Right renal cortex interstitium (tissue), 3 donors: ENCODE data around the gene STXBP1. TPM values are rescaled to one million over a fixed set of nuclear protein-coding genes. Genes with fewer than 3 reads are reported as not detected.
A peak's percentile ranks its signal among the peaks of the same experiment; 100 is the strongest.

Source experiments
- DNase-seq, 3 donors: peaks; one replicate each; pipeline ENCODE4 v3.0.0-alpha.2; 2013; ENCODE audit warnings: low read depth in 3 of 3, low spot score in 2 of 3
- polyA plus RNA-seq, 3 donors: library from polyadenylated mRNA; unstranded; fragments of 120-200 nt; gene quantifications; one replicate each; pipeline ENCODE4 v1.2.1, GENCODE V29; 2013; ENCODE audit not compliant: insufficient read length in 3 of 3

The STXBP1 gene
- polyA plus RNA-seq, 3 donors: 23.4 to 29.9 (median 26.3) TPM

- DNase-seq: no peak
These were observed 72.5 kb downstream of the STXBP1 start for GRCh38 chr9:127684576-127684975.

GRCh38 chr9:127686461-127687393 is 74.7 kb downstream of the STXBP1 start:
- no peak for DNase-seq

- no peak for DNase-seq
These were observed 77.4 kb downstream of the STXBP1 start for GRCh38 chr9:127689329-127690000.

- no peak for DNase-seq
These were observed 78.7 kb downstream of the STXBP1 start for GRCh38 chr9:127690735-127691134.

GRCh38 chr9:127692071-127692470 is 80.0 kb downstream of the STXBP1 start:
- no peak for DNase-seq

DNA sequence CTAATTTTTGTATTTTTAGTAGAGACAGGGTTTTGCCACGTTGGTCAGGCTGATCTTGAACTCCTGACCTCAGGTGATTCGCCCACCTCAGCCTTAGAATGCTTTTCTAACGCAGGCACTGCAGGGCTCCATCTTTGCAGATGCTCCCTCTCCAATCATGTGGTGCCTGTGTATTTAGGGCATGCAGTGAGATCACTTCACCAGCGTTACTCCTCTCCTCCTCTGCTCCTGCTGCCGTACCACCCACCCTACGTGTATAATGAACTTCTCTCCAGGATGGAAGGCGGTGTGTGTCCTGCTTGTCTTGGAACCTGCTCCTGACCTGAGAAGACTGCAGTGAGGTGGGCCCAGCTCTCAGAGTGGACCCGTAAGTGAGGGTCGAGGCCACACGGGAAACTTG is 81.1 kb downstream of the STXBP1 start:
- no peak for DNase-seq

GRCh38 chr9:127693697-127694096 is 81.6 kb downstream of the STXBP1 start:
- DNase-seq: no peak

DNA sequence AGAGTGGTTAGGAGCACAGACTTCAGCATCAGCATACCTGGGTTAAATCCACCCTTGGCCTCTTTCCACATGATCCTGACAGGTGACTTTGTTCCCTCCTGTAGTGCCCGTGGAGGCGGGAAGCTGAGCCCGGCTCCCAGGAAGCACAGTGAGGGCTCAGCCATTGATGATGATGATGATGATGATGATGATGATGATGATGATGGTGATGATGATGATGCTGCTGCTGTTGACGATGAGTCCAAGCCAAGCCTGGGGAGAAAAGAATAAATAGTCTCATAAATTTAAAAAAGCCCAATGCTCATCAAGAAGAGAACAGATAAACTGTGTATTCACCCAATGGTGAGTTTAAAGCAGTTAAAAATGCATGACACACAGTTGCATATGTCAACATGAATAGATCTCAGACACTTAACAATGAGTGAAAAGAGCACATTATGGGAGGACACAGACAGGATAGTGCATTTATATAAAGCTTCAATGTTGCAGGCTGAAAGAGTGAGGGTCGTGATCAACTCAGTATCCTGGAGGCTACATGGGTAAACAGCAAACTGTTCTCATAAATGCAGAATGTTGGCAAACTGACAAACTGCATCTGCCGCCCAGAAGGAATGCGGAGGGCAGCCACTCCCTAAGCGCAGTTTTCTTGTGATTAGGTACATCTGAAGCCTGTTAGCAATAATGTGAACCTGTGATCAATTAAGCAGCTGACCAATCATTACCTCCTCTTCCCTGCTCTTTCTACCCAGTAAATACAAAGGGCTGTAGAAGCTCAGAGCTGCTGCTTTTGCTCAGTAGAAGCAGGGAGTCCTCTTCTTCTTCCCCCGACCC is 83.0 kb downstream of the STXBP1 start:
- DNase-seq: no peak

GRCh38 chr9:127697575-127697974 is 85.5 kb downstream of the STXBP1 start:
- no peak for DNase-seq

DNA sequence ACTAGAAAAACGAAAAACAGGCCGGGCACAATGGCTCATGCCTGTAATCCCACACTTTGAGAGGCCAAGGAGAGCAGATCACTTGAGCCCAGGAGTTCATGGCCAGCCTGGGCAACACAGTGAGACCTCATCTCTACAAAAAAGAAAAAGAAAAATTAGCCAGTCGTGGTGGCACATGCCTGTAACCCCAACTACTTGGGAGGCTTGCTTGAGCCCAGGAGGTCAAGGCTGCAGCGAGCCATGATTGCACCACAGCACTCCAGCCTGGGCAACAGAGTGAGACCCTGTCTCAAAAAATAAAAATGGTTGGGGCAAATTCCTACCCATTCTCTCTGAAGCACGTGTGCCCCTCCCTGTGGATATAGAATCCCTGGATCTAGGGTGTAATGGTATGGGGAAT is 86.3 kb downstream of the STXBP1 start:
- DNase-seq: no peak

DNA sequence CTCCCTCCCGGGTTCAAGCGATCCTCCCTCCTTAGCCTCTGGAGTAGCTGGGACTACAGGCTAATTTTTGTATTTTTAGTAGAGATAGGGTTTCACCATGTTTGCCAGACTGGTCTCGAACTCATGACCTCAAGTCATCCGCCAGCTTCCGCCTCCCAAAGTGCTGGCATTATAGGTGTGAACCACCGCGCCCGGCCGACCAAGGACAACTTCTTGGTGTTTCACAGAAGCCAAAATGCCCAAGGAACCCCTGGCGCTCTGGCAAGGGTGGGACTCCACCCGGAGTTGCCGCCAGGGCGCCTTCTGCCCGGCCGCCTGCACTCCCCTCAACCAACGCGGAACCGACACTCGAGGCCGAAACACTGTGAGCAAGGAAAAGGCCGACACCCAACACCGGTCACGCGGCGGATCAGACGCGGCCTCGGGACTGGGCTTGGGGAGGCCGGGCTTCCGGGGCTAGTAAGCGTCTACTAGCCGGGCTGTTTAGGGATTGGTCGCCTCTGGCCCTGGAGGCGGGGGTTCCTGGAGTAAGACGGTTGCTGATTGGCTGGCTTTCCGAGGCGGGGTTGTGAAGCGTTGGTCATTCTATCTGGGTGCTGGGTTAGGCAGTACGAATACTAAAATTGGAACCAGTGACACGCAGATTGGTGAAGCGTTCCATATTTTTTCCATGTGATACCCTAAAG is 87.1 kb downstream of the STXBP1 start:
- DNase-seq: peak; percentile 86 to 92 (median 89)

DNA sequence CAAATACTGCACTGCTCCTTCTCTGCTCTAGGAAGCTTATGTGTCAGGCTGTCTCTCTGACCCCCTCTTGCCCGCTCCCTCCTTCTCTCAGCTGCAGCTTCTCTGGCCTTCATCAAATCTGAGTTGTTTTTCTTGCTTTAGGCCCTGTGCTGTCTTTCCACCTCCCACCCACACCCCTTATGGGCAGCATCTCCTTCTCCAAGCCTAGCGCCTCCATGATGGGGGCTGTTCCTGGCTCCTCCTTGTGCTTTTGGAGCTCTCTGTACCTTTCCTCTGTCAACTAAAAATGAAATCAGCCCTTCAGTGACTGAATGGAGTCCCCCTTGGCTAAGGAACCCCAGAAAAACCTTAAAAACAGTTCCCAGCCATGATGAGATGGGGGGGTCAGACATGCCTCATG is 88.1 kb downstream of the STXBP1 start:
- DNase-seq: no peak

DNA sequence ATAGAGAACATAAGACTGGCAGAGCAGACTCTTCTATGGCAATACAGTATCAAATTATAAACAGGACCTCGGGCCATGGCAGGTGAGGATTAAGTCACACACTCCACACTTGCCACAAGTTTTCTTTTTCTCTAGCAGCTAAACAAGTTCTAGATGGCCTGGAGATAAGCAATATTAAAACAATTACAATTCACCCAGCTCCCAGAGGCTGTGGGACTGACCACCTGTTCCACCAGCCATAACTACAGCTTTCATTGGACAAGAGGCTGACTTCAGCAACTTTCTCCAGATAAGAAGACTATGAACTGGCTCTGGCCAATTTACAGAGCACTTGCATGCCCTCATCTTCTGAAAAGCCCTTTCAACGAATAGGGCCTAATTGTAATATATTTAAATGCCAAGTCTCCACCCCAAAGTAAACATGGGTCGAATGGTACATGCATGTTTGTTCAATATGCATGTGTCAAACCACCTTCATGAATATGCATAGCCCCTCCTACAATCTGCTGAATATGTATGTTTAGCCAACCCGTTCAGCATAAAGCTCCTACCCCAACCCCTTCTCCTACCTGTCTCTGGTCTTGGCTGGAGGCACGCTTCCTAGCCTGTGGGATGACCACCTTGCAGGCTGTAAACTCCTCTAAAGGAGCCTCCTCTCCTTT is 88.6 kb downstream of the STXBP1 start:
- no peak for DNase-seq

DNA sequence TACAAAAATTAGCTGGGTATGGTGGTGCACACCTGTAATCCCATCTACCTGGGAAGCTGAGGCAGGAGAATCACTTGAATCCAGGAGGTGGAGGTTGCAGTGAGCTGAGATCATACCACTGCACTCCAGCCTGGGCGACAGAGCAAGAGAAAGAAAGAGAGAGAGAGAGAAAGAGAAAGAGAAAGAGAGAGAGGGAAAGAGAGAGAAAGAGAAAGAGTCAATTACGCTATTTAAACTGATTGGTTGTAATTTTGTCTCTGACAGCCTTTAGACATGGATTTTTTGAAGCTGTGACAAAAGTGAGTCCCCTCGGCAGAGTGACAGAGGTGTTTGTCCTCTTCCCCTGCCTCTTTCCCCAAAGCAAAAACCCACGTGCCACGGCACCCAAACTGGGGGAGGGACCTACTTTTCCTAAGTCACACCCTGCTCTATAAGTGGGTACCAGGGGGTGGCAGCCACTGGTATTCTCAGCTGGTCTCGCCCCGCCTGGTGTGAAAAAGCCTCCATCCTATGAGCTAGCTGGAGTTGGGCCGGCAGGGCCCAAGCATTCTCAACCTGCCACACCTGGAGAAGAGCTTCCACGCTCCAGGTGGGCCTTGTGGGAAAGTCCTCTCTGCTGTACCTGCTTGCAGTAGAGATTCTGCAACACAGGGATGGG is 91.3 kb downstream of the STXBP1 start:
- no peak for DNase-seq

DNA sequence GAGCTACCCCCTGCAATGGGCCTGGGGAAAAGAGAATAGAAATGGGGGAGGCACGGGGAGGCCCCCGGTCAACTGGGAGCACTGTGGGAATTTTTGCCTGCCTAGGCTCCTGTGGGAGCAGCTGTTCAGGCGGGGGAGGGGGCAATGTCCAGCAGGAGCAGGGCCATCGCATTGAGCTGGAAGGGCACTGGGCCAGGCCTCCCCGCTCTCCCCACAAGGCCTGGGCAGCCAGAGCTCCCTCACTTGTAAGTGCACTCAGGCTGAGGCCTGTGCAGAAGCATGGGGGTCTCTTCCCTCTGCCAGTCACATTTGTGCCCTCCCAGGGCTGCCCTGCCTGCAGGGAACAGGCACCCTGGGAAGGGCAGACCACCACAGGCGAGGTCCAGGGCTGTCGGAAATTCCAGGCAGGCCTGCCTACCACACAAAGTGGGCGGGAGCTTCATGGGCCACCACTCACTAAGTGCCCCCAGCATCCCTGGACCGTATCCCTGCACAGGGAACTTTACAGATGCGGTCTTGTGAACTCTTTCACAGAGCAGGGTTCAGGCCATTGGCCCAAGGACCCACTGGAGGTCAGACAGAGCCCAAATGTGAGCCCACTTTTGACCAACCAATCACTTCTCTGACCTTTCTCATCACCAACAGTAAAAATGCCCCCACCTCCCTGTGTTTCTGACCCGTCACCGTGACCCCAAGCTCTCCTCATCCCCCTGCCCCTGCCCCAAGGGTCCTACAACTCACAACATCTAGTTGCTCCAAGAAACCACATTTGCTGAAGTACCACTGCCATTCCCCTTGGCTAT is 93.7 kb downstream of the STXBP1 start:
- DNase-seq: no peak

DNA sequence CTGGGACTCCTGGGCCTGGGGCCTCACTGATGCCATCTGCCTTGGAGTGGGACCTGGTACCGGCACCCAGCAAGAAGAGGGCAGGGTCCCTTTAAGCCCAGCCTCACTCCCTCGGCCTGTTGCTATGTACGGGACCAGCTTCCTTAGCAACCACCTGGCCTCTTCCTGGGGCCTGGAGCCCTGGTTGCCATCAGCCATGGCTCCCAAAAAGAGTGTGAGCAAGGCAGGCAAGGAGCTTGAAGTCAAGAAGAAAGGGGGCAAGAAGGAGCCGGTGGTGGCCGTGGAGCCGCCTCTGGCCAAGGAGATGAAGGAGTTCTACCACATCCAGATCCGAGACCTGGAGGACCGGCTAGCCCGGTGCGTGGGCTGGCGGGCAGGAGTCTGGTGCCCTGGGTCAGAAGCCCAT is 94.8 kb downstream of the STXBP1 start, which contains the start of gene CFAP157:
CFAP157 (plus strand) TSS at position 153 of the 406 bp plus-strand sequence; CDS start at position 197, 44 bp downstream.
- no peak for DNase-seq

DNA sequence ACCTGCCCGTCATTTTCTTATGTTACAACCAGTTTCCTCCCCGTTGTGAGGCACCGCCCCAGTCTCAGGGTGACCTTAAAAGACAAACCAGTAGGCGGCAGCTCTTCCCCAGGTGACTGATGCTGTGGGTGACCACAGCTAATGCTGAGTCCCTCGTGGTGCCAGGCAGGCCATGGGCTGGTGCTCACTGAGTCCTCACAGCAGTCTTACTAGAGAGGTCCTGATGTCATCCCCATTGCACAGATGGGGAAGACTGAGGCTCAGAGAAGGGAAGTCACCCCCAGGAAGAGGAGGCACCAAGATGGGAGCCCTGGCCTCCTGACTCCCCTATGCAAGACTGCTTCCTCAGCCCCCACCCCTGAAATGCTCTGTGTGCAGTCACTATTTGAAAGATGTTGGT is 95.7 kb downstream of the STXBP1 start:
- DNase-seq: no peak

DNA sequence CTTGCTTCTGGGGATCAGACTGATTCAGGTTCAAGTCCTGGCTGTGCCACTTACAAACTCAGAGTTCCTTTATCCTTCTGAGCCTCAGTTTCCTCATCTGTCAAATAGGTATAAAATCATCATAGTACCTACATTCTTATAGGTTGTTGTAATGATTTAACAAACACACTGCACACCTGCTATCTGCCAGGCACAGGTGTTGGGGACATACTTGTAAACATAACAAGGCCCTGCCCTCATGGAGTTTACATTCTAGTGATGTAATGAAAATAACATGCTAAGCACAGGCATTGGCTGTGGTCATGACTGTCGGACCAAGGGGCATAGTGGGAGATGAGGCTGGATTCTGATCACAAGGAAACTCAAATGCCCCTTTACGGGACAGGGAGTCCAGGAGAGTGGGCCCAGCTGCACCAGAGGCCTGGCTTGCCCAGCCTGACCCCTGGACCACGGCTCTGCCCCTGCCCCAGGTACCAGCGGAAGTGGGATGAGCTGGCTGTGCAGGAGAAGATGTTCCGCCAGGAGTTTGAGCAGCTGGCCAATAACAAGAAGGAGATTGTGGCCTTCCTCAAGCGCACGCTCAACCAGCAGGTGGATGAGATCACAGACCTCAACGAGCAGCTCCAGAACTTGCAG is 97.0 kb downstream of the STXBP1 start:
- no peak for DNase-seq
